ENCODE results near the gene CYTH3.

Gene CYTH3

DNA sequence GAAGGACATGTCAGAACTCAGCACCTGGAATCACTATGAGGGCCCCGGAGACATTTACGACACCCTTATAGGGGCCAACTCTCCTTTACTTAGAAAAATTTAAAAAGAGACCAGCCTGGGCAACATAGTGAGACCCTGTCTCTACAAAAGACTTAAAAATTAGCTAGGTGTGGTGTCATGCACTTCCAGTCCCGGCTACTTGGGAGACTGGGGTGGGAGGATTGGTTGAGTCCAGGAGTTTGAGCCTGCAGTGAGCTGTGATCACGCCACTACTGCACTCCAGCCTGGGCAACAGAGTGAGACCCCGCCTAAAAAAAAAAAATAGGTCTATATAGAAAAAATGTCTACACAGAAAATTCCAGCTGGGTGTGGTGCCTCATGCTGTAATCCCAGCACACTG, 7.5 kb upstream of the CYTH3 start:
- DNase-seq (ENCODE audit: low read depth), result no peak

DNA sequence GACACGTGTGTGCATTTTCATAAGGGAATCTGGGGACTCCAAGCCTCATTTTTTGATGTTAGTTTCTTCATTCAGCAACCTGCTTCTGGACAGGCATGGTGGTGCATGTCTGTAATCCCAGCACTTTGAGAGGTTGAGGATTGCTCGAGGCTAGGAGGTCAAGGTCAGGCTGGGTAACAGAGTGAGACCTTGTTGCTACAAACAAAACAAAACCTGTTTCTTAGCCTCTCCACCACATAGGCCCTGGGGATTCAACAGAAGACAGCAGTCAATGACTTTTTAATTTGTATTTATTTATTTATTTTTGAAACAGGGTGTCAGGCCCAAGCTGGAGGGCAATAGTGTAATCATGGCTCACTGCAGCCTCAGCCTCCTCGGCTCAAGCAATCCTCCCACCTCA, 6.9 kb upstream of the CYTH3 start:
- no peak for DNase-seq (ENCODE audit: low read depth)

DNA sequence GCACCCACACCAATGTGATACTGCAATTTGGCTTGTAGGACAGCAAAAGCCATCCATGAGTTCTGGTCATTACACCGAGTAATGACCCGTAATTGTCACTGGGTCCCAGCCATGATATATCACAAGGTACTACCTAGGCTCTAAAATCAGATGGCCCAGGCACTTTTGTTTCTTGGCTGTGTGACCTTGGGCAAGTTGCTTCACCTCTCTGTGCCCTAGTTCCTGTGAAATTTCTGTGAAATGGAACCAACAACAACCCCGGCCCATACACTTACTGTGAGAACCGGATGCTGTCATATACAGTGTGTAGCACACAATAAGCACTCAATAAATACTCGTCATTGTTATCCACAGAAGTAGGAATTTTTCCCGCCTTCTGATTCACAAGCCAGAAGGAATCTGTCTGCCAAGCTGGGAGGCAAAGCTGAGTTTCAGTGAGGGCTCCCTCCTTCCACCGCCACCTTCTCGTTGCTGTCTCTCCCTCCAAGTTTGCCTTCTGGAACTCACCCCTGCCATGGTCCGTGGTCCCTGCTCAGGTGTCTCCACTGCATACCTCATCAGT, 6.4 kb upstream of the CYTH3 start:
- no peak for DNase-seq (ENCODE audit: low read depth)

DNA sequence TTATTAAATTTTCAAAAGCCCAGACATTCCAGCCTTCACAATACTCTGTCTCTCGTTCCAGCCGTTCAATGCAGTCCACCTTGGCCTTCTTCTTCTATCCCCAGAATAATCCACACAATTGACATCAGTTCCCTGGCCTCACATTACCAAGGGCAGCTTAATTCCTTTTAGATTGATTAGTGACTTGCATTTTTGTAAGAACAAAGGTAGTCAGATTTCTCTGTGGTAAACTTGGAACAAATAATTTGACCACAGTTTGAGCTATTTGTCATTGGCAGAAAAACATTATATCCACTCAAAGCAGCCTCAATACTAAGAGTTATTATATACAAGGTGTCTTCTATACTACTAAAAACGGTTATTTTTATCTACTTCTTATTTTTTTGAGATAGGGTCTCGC, 5.1 kb upstream of the CYTH3 start:
- no peak for DNase-seq (ENCODE audit: low read depth)

DNA sequence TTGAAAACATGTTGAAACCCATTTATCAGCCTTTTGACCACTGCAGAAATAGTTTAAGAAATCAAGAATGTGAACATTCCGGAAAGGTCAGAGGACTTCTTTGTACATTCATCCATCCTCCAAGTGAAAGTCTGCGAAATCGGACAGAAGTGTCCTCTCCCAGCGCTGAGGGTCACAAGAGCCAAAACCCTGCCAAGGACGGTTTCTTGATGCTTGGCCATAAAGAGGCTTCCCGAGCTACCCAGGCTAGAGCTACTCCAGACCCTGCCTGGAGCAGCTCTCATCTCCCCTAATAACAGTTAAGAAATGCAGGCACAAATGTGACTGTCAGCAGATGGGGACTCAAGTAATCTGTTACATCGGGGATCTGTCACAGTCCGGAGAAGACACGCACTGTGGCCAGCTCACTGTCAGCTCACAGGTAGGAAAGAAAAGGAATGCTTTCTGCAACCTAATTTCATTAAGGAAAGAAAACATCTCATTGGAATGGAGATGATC, 4.5 kb upstream of the CYTH3 start:
- no peak for DNase-seq (ENCODE audit: low read depth)

DNA sequence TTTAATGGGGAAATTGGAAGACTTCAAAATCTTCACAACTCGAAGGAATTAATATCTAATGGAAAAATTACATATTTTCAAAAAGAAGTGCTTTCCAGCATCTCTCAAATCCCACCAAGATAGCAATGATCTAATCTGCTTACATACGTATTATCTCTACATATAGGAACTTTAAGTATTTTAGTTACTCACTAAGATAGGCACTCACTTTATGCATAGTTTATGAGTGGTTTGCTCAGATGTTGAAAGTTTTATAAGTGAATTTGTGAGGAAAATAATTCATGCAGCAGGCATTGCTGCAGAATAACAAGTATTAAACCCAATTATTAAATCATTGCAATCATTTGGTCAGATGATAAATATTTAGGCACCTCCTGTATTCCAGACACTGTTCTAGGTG, 2.3 kb upstream of the CYTH3 start:
- no peak for DNase-seq (ENCODE audit: low read depth)

DNA sequence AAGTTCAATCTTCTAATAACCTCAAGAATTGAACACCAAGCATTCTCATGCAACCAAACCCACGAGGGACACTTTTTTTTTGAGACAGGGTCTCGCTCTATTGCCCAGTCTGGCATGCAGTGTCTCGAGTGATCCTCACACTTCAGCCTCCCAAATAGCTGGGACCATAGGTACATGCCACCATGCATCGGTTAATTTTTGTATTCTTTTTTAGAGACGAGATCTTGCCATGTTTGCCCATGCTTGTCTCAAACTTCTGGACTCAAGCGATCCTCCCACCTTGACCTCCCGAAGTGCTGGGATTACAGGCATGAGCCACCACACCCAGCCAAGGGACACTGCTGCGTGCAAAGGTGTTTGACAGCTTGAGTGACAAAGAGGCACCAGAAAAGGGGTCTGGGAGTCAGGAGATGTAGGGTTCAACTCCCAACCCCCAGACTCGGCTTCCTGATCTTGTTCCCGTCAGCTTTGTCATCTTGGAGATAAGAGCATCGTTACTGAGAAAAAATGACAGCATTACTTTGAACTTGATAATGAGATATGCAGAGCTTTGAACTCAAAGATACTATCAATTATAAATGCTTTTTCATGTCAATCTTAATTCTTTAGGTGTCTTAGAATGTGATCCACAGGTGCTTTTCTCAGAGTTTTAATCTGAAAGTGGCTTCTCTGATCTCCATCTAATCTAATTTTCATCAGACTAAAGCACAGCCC, 1.6 kb upstream of the CYTH3 start:
- no peak for DNase-seq (ENCODE audit: low read depth)

DNA sequence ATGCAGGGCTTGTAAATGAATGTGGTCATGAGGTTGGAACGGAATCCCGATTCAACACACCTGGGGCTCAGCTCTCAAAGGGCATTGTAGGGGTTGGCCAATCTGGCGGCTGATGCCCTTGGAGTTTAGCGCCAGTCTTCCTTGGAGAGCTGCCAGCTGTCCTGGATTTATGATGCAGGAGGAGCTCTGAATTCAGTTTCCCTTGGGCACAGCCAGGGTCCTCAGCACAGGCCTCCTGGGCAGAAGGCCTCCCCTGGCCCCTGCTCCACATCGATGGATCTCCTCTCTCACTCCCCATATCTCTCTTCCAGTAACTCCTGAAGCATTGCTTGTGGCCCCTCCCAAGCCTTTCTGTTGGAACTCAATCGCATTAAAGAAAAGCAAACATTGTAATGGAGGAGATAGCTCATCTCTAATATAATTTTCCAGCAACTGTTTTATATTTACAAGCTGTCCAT, 985 bp upstream of the CYTH3 start:
- DNase-seq (ENCODE audit: low read depth), result no peak

DNA sequence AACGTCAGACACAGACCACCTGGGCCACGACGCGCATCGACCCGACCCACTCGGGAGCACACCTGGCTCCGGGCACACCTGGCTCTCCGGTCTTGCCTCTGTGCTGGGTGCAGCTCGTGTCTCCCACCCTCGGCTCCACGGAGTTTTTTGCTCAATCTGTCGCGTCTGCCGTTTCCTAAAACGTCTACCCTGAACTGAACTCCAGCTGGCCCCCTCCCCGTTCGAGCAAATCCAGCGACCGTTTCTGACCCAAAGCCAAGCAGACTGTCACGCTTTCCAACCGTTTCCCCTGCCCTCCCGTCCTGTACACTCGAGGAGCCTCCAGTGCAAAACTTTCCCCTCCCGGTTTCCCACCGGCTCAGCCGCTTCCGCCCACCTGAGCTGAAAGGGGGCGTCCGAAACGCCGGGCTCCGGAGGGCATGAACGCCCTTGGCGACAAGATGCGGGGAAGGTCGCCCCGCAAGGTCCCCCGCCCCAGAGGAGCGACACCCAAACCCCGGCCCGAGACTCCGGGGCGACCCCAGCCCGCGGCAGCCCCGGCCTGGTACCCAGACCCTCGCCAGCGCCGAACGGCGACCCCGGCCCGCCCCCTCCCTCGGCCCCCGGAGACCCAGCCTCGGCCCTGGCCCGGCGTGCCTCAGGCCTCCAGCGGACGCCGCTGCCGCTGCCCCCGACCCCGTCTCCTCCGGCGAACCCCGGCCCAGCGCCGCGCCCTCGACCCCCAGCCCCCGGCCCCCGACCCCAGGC, 557 bp downstream of the CYTH3 start:
- no peak for DNase-seq (ENCODE audit: low read depth)

DNA sequence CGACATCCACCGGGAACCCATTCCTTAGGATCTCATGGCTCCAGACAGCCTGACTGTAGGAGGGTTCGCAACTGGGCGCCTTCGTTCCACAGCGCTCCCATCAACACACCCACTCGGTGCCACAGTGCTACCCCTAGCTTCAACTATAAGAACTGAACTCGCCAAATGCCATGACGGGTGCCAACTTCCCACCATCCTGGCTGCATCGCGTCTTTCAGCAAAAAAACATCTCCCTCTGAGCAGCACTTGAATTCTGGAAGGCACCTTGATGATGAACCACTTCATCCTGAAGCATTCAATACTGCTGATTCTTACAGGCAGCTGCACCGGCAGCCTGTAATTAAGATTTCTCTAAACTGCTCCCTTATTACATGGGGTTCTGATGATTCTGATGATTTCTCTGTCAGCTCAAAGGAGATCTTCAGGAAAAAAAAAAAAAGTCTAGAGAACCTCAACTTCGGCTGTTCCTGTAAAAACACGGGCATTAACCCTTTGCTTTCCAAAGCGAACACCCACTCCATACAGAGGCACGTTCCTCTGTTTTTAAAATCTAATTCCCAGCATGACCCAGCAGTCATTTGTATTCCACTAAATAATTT, 1.3 kb downstream of the CYTH3 start:
- no peak for DNase-seq (ENCODE audit: low read depth)

DNA sequence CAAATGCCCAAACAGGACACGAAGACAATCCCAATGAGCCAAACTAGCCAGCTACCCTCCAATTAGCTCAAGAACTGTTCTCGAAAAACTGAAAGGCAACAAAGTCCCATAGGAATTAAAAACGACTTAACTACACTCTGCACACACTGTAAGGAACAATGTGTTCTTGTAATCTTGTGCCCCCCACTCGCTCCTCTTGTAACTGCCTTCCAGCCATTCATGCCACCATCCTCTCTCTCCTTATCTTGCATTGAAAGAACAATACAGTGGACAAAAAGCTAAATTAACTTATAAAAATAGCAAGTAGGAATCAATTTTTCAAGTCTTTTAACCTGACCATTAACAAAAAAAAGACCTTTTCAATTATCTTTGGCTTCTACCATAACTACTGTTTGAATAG, 2.9 kb downstream of the CYTH3 start:
- DNase-seq (ENCODE audit: low read depth), result no peak

DNA sequence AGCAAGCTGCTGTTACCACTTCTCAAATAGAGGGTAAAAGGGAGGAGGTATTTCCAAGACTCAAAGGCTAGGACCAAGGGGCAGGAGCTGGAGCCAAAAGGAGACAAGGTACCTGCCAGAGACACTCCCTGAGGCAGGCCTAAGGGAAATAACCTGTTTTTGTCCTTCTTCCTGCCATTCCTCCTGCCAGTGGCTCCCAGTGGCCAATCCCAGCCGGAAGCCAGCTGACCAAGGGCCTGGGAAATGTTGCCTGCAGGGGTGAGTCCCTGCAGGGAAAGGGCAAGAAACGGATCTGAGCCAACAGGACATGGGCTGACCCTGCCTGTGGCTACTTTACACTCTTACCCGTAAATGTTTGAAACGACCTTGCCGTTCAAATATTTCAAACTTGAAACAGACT, 3.5 kb downstream of the CYTH3 start:
- no peak for DNase-seq (ENCODE audit: low read depth)

DNA sequence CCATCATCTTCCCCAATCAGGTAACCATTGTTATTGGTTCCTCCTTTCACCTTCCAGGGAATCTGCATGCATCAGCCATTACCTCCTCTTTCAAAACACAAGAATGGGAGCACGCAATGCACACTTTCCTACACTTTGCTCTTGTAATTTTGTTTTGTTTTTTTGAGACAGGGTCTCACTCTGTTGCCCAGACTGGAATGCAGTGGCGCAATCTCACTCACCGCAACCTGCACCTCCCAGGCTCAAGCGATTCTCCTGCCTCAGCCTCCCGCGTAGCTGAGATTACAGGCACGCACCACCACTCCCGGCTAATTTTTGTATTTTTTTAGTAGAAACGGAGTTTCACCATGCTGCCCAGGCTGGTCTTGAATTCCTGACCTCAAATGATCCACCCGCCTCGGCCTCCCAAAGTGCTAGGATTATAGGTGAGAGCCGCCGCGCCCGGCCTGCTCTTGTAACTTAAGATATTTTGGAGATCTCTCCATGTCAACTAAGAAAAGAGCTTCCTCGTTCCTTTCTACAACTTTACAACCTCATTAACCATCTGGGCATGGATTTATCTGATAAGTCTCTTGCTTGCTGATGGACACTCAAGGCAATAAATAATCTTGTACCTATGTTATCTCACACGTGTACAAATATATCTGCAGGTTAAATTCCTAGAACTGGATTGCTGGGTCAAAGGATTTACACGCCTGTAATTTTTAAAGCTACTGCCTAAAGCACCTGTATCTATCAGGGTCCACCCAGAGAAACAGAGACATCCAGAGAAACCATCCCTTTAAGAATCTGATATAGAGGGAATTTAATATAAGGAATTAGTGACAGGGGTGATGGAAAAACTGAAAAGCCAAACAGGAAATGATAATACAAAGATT, 4.2 kb downstream of the CYTH3 start:
- DNase-seq (ENCODE audit: low read depth), result no peak

DNA sequence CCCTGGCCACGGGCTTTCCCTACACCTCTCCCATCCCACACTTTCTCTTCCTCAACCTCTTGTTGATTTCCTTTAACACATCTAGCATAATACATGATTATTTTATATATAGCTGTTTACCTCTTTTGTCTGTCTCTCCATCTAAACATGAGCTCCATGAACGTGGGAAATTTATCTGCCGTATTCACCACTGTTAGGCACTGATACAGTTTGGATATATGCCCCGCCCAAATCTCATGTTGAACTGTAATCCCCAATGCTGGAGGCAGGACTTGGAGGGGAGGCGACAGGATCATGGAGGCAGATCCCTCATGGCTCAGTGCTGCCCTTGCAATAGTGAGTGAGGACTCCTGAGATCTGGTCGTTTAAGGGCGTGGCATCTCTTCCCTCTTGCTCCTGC, 5.7 kb downstream of the CYTH3 start:
- no peak for DNase-seq (ENCODE audit: low read depth)

DNA sequence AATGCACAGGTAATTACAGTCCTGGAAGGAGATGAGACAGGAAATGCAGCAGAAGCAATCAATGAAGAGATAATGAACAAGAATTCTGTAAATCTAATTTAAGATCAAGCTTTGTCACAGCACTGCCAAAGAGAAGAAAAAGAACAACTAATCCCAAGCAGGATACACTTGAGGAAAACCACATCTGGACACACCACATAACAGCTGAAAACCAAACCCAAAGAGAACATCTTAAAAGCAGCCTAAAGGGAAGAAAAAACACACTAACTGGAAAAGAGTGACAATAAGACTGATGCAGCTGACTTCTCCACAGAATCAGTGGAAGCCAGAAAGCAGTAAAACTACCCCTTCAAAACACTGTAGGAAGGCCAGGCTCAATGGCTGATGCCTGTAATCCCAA, 10.2 kb downstream of the CYTH3 start:
- no peak for DNase-seq (ENCODE audit: low read depth)

DNA sequence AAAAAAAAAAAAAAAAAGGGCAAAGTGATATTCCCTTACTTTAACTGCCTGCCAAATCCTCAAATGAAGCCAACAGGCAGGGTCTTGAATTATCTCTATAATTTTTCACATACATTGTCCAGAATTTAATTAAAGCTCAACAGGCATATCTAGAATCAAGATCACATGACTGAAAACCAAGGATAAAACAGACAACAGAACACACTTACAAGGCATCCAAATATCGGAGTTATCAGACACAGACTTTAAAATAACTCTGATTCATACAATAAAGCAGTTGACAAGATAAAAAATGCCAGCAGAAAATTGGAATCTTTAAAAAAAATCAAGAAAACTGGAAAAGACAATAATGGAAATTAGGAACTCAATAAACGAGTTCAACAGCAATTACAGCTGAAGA, 10.7 kb downstream of the CYTH3 start:
- DNase-seq (ENCODE audit: low read depth), result no peak

DNA sequence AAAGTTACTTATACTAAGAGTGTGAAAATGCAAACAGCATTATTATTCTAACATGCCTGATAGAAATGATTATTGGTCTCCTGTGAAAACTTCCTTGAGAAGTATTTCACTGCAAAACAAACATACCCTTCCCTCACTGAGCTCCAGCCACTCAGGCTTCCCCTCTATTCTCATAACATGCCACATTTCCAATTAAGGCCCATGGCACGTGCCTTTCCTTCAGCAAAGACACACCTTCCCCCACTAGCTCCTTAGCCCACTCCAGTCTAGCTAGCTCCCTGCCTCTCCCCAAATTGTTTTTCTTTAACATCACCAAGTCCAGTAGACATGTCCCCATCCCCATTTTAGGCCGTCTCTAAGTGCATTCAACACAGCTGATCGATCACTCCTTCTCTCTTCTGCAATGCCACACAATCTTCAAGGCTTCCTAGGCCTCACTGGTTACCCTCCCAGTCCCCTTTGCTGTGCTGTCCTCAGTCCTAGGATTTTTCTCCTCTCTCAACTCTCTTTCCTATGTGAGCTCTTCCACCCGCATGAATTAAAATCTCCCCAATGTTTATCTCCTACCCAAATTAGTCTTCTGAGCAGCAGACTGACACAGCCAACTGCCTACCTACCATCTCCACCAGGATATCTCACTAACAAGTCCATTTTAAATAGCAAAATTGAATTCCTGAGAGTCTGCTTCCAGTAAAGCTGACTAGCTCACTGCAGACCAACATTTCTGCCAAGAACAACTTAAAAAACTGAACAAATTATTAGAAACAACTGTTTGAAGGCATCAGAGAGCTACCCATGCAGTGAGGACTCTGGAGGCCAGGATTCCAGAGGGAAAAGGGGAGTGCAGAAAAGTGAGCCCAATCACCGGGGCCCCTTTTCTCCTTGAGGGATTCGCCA, 11.9 kb downstream of the CYTH3 start:
- DNase-seq (ENCODE audit: low read depth), result no peak

DNA sequence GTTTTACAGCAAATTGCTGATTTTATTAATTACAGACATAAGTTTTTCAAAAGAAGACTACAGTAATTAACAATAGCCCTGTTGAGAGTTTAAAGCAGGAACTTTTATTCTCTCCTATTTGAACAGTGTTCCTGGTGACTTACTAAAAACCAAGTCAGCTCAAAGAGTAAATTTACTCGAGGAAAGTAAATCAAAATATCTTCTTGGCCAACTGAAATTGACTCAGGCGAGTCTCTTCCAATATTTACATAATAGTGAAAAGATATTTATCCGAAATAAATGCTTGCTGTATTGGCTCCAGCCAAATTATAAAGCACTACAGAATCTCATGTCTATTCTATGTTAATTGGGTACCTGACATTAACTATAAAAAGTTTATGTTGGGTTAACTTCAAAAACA, 13.2 kb downstream of the CYTH3 start:
- no peak for DNase-seq (ENCODE audit: low read depth)

DNA sequence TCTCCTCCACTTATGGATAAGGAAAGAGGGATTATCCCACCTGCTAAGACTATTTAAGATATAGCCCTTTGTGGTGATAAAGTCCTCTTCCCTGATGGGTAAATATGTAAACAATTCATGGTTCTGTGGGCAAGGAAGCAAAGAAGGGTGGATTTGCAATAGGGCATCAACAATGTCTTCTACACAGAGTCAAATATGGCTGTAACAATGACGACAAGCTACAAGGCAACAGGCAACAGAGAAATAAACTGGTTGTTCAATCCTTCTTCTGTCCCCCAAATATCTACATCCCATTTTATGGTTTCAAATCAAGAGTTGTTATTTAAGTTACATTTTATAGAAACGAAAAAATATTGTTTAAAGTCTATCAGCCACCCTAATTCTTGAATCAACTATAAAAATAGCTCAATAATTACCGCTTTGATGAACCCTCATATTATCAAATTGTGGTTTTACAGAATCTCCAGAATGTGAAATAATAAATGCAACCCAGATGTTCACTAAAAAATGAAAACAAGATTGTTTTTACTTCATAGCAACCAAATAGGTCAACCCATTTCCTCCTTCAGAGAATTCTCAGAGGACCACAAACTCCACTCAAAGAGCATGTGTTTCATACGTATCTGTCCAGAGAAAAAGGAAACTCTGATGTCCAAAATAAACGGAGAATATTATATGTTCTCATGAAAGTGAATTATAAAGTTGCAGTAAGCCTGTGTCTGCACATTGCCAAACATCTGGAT, 13.8 kb downstream of the CYTH3 start:
- DNase-seq (ENCODE audit: low read depth), result no peak

DNA sequence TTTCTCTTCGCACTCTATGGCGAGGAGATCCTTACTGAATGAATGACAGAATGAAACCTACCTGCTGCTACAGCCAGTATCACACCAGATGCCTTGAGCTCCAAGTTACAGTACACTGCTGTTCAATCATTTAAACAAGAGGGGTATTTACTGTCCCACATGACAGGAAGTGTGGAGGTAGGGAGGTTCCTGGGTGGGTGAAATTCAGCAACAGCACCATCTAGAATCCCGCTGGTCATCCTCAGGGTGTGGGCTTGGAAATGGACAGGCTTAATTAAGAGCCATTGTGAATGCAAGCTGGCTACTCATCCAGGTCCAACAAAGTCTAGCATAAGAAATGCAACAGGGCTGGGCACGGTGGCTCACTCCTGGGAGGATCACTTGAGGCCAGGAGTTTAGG, 14.7 kb downstream of the CYTH3 start:
- no peak for DNase-seq (ENCODE audit: low read depth)
